Measurements from ENCODE around the gene TMEM267.
"Not testable (repeated sequence)": the region's sequence is repeated elsewhere in the genome, so short reads cannot be mapped to it uniquely, and the experiment has no call there.

The TMEM267 gene

GRCh38 chr5:43456556-43456955 is 27.1 kb downstream of the TMEM267 start:
- no peak for DNase-seq (ENCODE audit: low read depth)
- no peak for TF ChIP-seq CTCF (conservative IDR thresholded peaks at IDR 0.05; ENCODE audit: low read depth, low read length)
- H3K4me3 ChIP-seq (ENCODE audit: low read depth, low read length), result no peak overlapping the region

GRCh38 chr5:43441575-43441974 is 42.1 kb downstream of the TMEM267 start:
- H3K4me3 ChIP-seq (ENCODE audit: low read depth, low read length); DNase-seq (ENCODE audit: low read depth): not testable (repeated sequence)

DNA sequence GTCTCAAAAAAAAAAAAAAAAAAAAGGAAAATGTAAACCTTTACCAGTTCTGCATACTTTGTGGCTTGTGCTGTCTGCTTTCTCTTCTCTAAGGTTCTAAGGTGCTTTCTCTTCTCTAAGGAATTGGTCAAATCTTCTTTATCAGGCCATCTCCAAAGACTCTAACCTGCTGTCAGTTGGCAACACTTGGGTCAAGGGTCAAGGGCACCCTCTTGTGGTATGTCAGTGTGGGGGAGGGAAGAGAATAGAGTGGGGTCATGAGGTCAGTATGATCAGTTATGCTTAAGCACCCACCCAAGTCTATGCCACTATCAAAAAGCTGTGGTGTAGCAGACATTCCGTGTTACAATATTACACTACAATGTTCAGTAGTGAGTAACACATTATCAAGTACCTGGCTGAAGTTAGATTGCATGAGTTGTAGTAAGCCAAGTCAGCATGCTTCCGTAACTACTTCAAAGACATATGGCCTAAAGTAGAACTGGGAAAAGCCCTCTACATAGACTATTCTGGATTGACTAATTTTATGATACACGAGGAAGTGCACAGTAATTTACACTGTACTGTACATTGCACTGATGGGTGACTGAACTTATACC is 46.5 kb downstream of the TMEM267 start:
- no peak for TF ChIP-seq CTCF (conservative IDR thresholded peaks at IDR 0.05; ENCODE audit: low read depth, low read length)
- DNase-seq (ENCODE audit: low read depth), result no peak

GRCh38 chr5:43433382-43433781 is 50.3 kb downstream of the TMEM267 start:
- DNase-seq (ENCODE audit: low read depth), result no peak
- H3K4me3 ChIP-seq (ENCODE audit: low read depth, low read length), result no peak overlapping the region
- no peak for TF ChIP-seq CTCF (conservative IDR thresholded peaks at IDR 0.05; ENCODE audit: low read depth, low read length)

More for the DNA sequence above, 46.5 kb downstream of the TMEM267 start:
- no peak overlapping the region for H3K4me3 ChIP-seq (ENCODE audit: low read depth, low read length)

DNA sequence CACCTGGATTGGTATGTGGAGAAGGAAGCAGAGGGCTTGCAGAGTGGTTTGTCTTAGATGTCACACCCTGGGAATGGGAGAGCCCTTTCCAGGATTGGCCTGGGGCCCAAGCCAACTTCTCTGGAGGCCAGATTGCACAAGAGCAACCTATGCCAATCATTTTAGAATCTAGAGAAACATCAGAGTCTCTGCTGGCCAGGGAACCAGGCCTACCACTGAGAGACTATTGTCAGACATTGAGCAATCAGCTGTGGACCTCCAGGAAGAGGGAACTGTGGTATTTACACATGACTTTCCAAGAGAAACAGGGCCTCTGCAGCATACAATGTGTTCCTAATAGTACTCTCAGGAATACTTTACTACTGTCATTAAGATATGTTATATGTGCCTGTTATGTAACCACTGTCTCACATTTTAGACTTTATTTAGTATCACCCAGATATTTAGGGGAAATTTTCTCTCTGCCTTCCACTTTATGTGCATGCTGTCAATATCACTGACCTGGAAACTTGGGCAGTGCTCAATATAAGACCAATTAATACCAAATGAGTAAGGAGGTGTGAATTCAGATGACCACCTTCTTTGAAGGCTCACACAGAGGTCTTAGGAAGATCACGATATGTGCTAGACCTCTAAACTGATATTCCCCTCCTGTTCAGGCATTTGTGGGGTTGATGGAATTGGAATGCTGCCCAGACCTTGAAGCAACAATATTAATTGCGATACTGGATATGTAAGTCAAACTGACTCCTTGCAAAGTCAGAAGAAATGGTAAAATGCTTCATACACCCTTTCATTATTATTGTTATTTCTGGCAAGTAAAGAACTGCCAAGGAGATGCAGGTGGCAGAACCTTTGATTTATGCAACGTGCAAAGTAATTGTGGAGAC is 50.9 kb downstream of the TMEM267 start:
- peak; percentile 92 for DNase-seq (ENCODE audit: low read depth)
- H3K4me3 ChIP-seq (ENCODE audit: low read depth, low read length), result no peak overlapping the region
- TF ChIP-seq CTCF (conservative IDR thresholded peaks at IDR 0.05; ENCODE audit: low read depth, low read length), result no peak

GRCh38 chr5:43429706-43430105 is 54.0 kb downstream of the TMEM267 start:
- DNase-seq (ENCODE audit: low read depth), result no peak
- H3K4me3 ChIP-seq (ENCODE audit: low read depth, low read length), result no peak overlapping the region
- TF ChIP-seq CTCF (conservative IDR thresholded peaks at IDR 0.05; ENCODE audit: low read depth, low read length), result no peak

DNA sequence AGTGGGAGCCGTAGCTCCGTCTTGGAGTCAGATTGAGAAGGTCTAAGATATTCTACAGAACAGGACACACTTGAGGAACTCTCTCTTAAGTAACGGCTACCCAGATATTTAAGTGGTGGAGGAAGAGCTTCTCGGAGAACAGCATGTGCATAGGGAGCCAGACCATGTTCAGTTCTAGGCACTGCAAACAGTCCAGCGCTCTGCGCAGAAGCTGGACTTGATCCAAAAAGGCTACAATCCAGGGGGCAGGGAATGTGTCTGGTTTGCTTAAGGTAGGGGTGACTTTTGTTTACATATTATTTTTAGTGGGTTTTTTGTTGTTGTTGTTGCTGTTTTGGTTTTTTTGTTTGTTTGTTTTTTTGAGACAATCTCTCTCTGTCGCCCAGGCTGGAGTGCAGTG is 54.6 kb downstream of the TMEM267 start:
- H3K4me3 ChIP-seq (ENCODE audit: low read depth, low read length), result no peak overlapping the region
- DNase-seq (ENCODE audit: low read depth), result no peak
- no peak for TF ChIP-seq CTCF (conservative IDR thresholded peaks at IDR 0.05; ENCODE audit: low read depth, low read length)

Data from choroid plexus epithelial cell (primary cell).